GM12892 (cell line): ENCODE data around the gene MAP2K6.

Source experiments
- POLR2A ChIP-seq: IDR thresholded peaks from 2 replicates; pipeline ENCODE4 v1.6.1; 2011; ENCODE audit warnings: low read depth, low read length, control low read depth
- POLR2AphosphoS5 ChIP-seq: IDR thresholded peaks from 2 replicates; pipeline ENCODE4 v1.6.1; 2011; ENCODE audit warnings: low read depth, low read length, control low read depth
- TAF1 ChIP-seq: IDR thresholded peaks from 2 replicates; pipeline ENCODE4 v1.6.1; 2011; ENCODE audit warnings: low read depth, mild to moderate bottlenecking, control low read depth, low read length, borderline replicate concordance

DNA sequence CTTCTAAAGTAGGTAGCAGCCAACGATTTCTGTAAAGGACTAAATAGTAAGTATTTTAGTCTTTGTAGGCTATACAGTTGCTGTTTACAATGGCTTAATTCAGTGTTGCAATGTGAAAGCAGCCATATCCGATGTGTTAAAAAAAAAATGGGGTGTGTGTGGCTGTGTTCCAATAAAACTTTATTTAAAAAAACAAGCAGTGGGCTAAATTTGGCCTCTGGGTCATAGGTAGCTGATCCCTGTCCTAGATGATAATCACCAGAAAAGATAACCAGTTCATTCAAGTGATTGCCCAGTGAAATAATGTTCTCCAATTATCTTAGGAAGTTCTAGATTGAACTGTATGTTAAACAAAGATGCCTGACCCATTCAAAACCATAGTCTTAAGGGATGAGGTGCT is 124.3 kb downstream of the MAP2K6 start:
- TF ChIP-seq POLR2A (no peak), POLR2AphosphoS5 (no peak), TAF1 (no peak)
